Limb (tissue), 2 donors: Measurements from ENCODE around the gene SPEG.

Experiments
- DNase-seq, 2 donors: peaks; one replicate each; pipeline ENCODE4 v3.0.0-alpha.2; 2016; ENCODE audit errors: extremely low spot score in 2 of 2

The SPEG gene

GRCh38 chr2:219494952-219495530 is 60.4 kb downstream of the SPEG start:
- DNase-seq, result no peak

- DNase-seq, result peak in 1 of 2 donors; percentile 69
Observed at GRCh38 chr2:219495531-219496122, 61.0 kb downstream of the SPEG start.

- no peak for DNase-seq
Observed at GRCh38 chr2:219496247-219496824, 61.7 kb downstream of the SPEG start.

- no peak for DNase-seq
Observed at GRCh38 chr2:219496825-219497494, 62.3 kb downstream of the SPEG start.

- DNase-seq, result peak; percentile 71 to 74
Observed at GRCh38 chr2:219497495-219498279, 63.0 kb downstream of the SPEG start.

- DNase-seq, result peak; percentile 96 to 98
Observed at GRCh38 chr2:219498280-219499057, 63.8 kb downstream of the SPEG start, which contains the start of gene GMPPA. TSS of gene GMPPA (plus strand) at chr2:219498891. CDS start at chr2:219499976, 1,085 bp downstream.

GRCh38 chr2:219499058-219499307 is 64.3 kb downstream of the SPEG start:
- no peak for DNase-seq

GRCh38 chr2:219499555-219499954 is 64.9 kb downstream of the SPEG start:
- no peak for DNase-seq

GRCh38 chr2:219500135-219500534 is 65.5 kb downstream of the SPEG start:
- DNase-seq, result no peak

GRCh38 chr2:219501849-219502248 is 67.2 kb downstream of the SPEG start:
- DNase-seq, result no peak

GRCh38 chr2:219502618-219503017 is 68.0 kb downstream of the SPEG start:
- DNase-seq, result no peak

- no peak for DNase-seq
Observed at GRCh38 chr2:219505585-219505984, 70.9 kb downstream of the SPEG start.

GRCh38 chr2:219506153-219506801 is 71.6 kb downstream of the SPEG start:
- DNase-seq, result no peak

GRCh38 chr2:219506802-219507526 is 72.3 kb downstream of the SPEG start:
- no peak for DNase-seq

- no peak for DNase-seq
Observed at GRCh38 chr2:219507581-219508443, 73.2 kb downstream of the SPEG start.

GRCh38 chr2:219508444-219508734 is 73.7 kb downstream of the SPEG start:
- no peak for DNase-seq

- peak in 1 of 2 donors; percentile 68 for DNase-seq
Observed at GRCh38 chr2:219508971-219509779, 74.5 kb downstream of the SPEG start.

- peak in 1 of 2 donors; percentile 75 for DNase-seq
Observed at GRCh38 chr2:219509780-219510511, 75.3 kb downstream of the SPEG start.
